Measurements from ENCODE around the gene FOXK1. TPM values are rescaled to one million over a fixed set of nuclear protein-coding genes. Genes with fewer than 3 reads are reported as not detected.
A peak's percentile ranks its signal among the peaks of the same experiment; 100 is the strongest.

FOXK1 gene
- total RNA-seq, 1 donor from 2014 or later, result 41.7 TPM

DNA sequence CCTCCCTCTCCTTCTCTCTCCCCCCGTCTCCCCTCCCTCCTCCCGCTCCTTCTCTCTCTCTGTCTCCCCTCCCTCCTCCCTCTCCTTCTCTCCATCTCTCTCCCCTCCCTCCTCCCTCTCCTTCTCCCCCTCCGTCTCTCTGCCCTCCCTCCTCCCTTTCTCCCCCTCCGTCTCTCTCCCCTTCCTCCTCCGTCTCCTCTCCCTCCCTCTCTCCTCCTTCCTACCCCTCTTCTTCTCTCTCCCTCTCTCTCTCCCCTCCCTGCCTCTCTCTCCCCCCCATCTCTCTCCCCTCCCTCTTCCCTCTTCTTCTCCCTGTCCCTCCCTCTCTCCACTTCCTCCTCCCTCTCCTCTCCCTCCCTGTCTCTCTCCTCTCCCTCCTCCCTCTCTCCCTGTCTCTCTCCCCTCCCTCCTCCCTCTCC is 125.5 kb downstream of the FOXK1 start:
- H3K27ac Mint-ChIP-seq (ENCODE audit: unreplicated experiment), result no peak overlapping the region
- DNase-seq, result no peak

DNA sequence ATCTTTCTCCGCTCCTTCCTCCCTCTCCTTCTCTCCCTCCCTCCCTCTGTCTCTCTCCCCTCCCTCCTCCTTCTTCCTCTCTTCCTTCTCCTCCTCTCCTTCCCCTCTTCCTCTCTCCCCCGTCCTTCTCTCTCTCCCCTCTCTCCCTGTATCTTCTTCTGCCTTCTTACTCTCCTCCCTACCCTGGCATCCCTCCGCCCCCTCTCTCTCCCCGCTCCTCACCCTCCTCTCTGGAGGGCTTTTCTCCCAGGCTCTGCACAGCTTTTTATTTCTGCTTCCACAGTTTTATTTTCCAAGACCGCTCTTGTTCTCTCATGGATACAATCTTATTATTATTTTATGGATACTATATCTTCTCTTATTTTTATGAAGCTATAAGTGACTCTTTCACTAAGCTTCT is 125.9 kb downstream of the FOXK1 start:
- Mint-ChIP-seq H3K4me1 (ENCODE audit: low read depth, unreplicated experiment) (peaks cover 2% of the 10 kb centered on the region), H3K36me3 (ENCODE audit: unreplicated experiment) (peaks cover 7% of the 10 kb centered on the region), H3K4me3 (ENCODE audit: unreplicated experiment) (no peak overlapping the region), H3K9me3 (ENCODE audit: unreplicated experiment) (no peaks in the 10 kb centered on the region), H3K27me3 (ENCODE audit: unreplicated experiment) (no peaks in the 10 kb centered on the region), H3K27ac (ENCODE audit: unreplicated experiment) (no peak overlapping the region)
- TF ChIP-seq, protein P1, sequence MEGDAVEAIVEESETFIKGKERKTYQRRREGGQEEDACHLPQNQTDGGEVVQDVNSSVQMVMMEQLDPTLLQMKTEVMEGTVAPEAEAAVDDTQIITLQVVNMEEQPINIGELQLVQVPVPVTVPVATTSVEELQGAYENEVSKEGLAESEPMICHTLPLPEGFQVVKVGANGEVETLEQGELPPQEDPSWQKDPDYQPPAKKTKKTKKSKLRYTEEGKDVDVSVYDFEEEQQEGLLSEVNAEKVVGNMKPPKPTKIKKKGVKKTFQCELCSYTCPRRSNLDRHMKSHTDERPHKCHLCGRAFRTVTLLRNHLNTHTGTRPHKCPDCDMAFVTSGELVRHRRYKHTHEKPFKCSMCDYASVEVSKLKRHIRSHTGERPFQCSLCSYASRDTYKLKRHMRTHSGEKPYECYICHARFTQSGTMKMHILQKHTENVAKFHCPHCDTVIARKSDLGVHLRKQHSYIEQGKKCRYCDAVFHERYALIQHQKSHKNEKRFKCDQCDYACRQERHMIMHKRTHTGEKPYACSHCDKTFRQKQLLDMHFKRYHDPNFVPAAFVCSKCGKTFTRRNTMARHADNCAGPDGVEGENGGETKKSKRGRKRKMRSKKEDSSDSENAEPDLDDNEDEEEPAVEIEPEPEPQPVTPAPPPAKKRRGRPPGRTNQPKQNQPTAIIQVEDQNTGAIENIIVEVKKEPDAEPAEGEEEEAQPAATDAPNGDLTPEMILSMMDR (IDR thresholded peaks at IDR 0.05; ENCODE audit: partially characterized antibody, unreplicated experiment), result no peak
- no peak for DNase-seq

More for the DNA sequence above, 125.5 kb downstream of the FOXK1 start:
- no peaks in the 10 kb centered on the region for H3K9me3 Mint-ChIP-seq (ENCODE audit: unreplicated experiment)
- H3K27me3 Mint-ChIP-seq (ENCODE audit: unreplicated experiment), result no peaks in the 10 kb centered on the region
- no peak overlapping the region for H3K4me3 Mint-ChIP-seq (ENCODE audit: unreplicated experiment)
- peaks cover 2% of the 10 kb centered on the region for H3K36me3 Mint-ChIP-seq (ENCODE audit: unreplicated experiment)
- peaks cover 2% of the 10 kb centered on the region for H3K4me1 Mint-ChIP-seq (ENCODE audit: low read depth, unreplicated experiment)
- TF ChIP-seq, protein P1 (IDR thresholded peaks at IDR 0.05; ENCODE audit: partially characterized antibody, unreplicated experiment), result no peak

DNA sequence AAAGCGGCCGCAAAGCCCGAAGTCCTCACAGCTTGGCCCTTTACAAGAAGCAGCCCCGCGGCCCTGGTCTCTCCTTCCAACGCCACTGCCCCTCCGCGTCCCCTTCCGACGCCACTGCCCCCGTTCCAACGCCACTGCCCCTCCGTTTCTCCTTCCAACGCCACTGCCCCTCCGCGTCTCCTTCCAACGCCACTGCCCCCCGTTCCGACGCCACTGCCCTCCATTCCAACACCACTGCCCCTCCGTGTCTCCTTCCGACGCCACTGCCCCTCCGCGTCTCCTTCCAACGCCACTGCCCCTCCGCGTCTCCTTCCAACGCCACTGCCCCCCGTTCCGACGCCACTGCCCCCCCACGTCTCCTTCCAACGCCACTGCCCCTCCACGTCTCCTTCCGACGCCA is 126.5 kb downstream of the FOXK1 start:
- no peak overlapping the region for H3K27ac Mint-ChIP-seq (ENCODE audit: unreplicated experiment)
- peaks cover 2% of the 10 kb centered on the region for H3K4me1 Mint-ChIP-seq (ENCODE audit: low read depth, unreplicated experiment)
- no peak overlapping the region for H3K4me3 Mint-ChIP-seq (ENCODE audit: unreplicated experiment)
- H3K27me3 Mint-ChIP-seq (ENCODE audit: unreplicated experiment), result no peaks in the 10 kb centered on the region
- H3K9me3 Mint-ChIP-seq (ENCODE audit: unreplicated experiment), result no peaks in the 10 kb centered on the region
- peaks cover 12% of the 10 kb centered on the region for H3K36me3 Mint-ChIP-seq (ENCODE audit: unreplicated experiment)
- TF ChIP-seq, protein P1 (IDR thresholded peaks at IDR 0.05; ENCODE audit: partially characterized antibody, unreplicated experiment), result no peak
- DNase-seq, result peak; percentile 19

DNA sequence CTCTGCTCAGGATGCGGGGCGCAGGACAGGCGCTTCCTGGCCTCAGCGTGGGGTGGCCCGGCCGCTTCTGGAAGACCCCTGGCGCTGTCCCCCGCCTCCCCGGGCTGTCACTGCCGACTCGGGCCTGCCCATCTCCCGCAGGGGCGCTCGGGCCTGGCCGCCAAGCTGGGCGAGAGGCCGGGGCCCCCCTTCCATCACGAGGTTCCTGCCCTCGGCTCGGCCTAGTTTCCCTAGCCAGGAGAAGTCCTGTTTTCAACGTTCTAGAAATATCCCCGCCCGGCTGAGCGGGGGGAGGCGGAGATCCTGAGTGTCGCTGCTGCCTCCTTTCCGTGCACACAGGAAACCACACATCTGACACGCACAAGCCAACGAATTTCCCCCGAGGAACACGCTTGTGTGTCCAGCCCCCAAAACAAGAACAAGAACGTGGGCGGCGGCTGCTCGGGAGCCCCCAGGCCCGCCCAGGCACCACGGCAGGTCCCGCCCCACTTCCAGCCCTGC is 127.0 kb downstream of the FOXK1 start:
- no peaks in the 10 kb centered on the region for H3K27me3 Mint-ChIP-seq (ENCODE audit: unreplicated experiment)
- TF ChIP-seq, protein P1 (IDR thresholded peaks at IDR 0.05; ENCODE audit: partially characterized antibody, unreplicated experiment), result no peak
- H3K36me3 Mint-ChIP-seq (ENCODE audit: unreplicated experiment), result peaks cover 18% of the 10 kb centered on the region
- H3K27ac Mint-ChIP-seq (ENCODE audit: unreplicated experiment), result no peak overlapping the region
- no peak overlapping the region for H3K4me3 Mint-ChIP-seq (ENCODE audit: unreplicated experiment)
- peaks cover 2% of the 10 kb centered on the region for H3K4me1 Mint-ChIP-seq (ENCODE audit: low read depth, unreplicated experiment)
- DNase-seq, result peak; percentile 11
- H3K9me3 Mint-ChIP-seq (ENCODE audit: unreplicated experiment), result no peaks in the 10 kb centered on the region

DNA sequence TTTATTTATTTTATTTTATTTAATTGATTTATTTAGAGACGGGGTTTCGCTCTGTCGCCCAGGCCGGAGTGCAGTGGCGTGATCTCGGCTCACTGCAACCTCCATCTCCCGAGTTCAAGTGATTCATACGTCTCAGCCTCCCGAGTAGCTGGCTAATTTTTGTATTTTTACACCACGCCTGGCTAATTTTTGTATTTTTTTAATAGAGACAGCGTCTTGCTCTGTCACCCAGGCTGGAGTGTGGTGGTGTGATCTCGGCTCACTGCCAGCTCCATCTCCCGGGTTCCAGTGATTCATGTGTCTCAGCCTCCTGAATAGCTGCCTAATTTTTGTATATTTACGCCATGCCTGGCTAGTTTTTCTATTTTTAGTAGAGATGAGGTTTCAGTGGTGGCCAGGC is 127.6 kb downstream of the FOXK1 start:
- DNase-seq, result no peak
- no peak overlapping the region for H3K27ac Mint-ChIP-seq (ENCODE audit: unreplicated experiment)
- TF ChIP-seq, protein P1 (IDR thresholded peaks at IDR 0.05; ENCODE audit: partially characterized antibody, unreplicated experiment), result no peak
- no peaks in the 10 kb centered on the region for H3K9me3 Mint-ChIP-seq (ENCODE audit: unreplicated experiment)
- H3K4me1 Mint-ChIP-seq (ENCODE audit: low read depth, unreplicated experiment), result peaks cover 3% of the 10 kb centered on the region
- H3K36me3 Mint-ChIP-seq (ENCODE audit: unreplicated experiment), result peaks cover 19% of the 10 kb centered on the region
- no peaks in the 10 kb centered on the region for H3K27me3 Mint-ChIP-seq (ENCODE audit: unreplicated experiment)
- no peak overlapping the region for H3K4me3 Mint-ChIP-seq (ENCODE audit: unreplicated experiment)

Data from glutamatergic neuron (in vitro differentiated cells).